Fibroblast of skin of left quadriceps (primary cell): ENCODE data around the gene ITGAL.
"Not testable (repeated sequence)": the region's sequence is repeated elsewhere in the genome, so short reads cannot be mapped to it uniquely, and the experiment has no call there.

Source experiments
- DNase-seq, 2 experiments: peaks; one replicate each; pipeline ENCODE4 v3.0.0-alpha.2; 2013; ENCODE audit warnings: low read depth in 2 of 2

Gene ITGAL

GRCh38 chr16:30526137-30526822, 53.7 kb downstream of the ITGAL start, which contains the start of gene ZNF768:
TSS of gene ZNF768 (minus strand) at chr16:30526566. CDS start at chr16:30526413, 153 bp downstream.
- no peak for DNase-seq

- DNase-seq: peak; percentile 96
Measured at GRCh38 chr16:30526823-30527634, 54.5 kb downstream of the ITGAL start.

- no peak for DNase-seq
Measured at GRCh38 chr16:30527635-30528178, 55.2 kb downstream of the ITGAL start.

GRCh38 chr16:30528799-30529457, 56.4 kb downstream of the ITGAL start:
- no peak for DNase-seq

GRCh38 chr16:30530163-30531037, 57.9 kb downstream of the ITGAL start:
- DNase-seq: no peak

GRCh38 chr16:30532285-30533145, 60.0 kb downstream of the ITGAL start:
- DNase-seq: no peak

- DNase-seq: no peak
Measured at GRCh38 chr16:30533146-30533522, 60.6 kb downstream of the ITGAL start.

- no peak for DNase-seq
Measured at GRCh38 chr16:30533748-30534367, 61.3 kb downstream of the ITGAL start.

GRCh38 chr16:30534368-30535105, 62.0 kb downstream of the ITGAL start, which contains the start of gene ZNF747:
TSS of gene ZNF747 (minus strand) at chr16:30534858. CDS start at chr16:30534679, 179 bp downstream.
- peak; percentile 60 to 65 for DNase-seq

- no peak for DNase-seq
Measured at GRCh38 chr16:30535106-30535776, 62.7 kb downstream of the ITGAL start.

GRCh38 chr16:30535777-30536190, 63.2 kb downstream of the ITGAL start:
- DNase-seq: no peak

- DNase-seq: not testable (repeated sequence)
Measured at GRCh38 chr16:30536391-30537024, 64.0 kb downstream of the ITGAL start.

GRCh38 chr16:30539000-30539964, 66.7 kb downstream of the ITGAL start:
- no peak for DNase-seq

GRCh38 chr16:30539986-30540526, 67.5 kb downstream of the ITGAL start:
- DNase-seq: not testable (repeated sequence)

- not testable (repeated sequence) for DNase-seq
Measured at GRCh38 chr16:30540916-30541464, 68.4 kb downstream of the ITGAL start.
